Erythroblast (primary cell): Measurements from ENCODE around the gene DDX53.

Source experiments
- GATA1 ChIP-seq: IDR thresholded peaks from 2 replicates; pipeline ENCODE4 v1.6.1; 2011; ENCODE audit warnings: low read depth, mild to moderate bottlenecking, control low read depth, low read length, moderate library complexity
- POLR2A ChIP-seq: IDR thresholded peaks from 2 replicates; pipeline ENCODE4 v1.6.1; 2011; ENCODE audit warnings: mild to moderate bottlenecking, low read length

GRCh38 chrX:22969411-22969810 lies 30.3 kb upstream of the DDX53 start:
- TF ChIP-seq POLR2A = no peak
- TF ChIP-seq GATA1 = no peak
